LHCN-M2 (cell line): ENCODE measurements around the gene GPHN. TPM values are rescaled to one million over a fixed set of nuclear protein-coding genes. Genes with fewer than 3 reads are reported as not detected.
A peak's percentile ranks its signal among the peaks of the same experiment; 100 is the strongest.

ENCODE experiments used
- DNase-seq: peaks from one replicate; pipeline ENCODE4 v3.0.0-alpha.2; 2012; ENCODE audit warnings: low read depth
- total RNA-seq: library from RNA; depleted of rRNA; stranded (reverse); fragments of >200 nt; gene quantifications from 2 replicates; pipeline ENCODE4 v1.2.3, GENCODE V29; 2014

The GPHN gene
- total RNA-seq, 1 experiment from 2014 or later: 4.7 TPM

DNA sequence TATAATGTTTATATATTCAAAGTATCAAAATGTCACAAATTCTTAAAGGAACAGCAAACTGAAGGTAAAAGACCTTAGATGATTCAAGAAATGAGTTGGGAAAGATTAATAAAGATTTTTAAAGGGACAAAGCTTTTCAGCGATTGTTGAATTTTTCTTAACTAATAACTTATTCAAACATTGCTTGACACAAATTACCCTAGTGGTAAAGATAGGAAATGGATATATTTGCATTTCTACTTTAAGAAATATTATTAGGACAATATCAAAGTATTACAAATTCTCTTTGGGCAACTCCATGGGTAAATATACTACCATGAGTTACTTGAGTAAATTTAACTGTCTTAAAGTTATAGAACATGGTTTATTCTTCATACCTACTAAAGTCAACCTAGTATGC, 415.3 kb downstream of the GPHN start:
- no peak for DNase-seq

DNA sequence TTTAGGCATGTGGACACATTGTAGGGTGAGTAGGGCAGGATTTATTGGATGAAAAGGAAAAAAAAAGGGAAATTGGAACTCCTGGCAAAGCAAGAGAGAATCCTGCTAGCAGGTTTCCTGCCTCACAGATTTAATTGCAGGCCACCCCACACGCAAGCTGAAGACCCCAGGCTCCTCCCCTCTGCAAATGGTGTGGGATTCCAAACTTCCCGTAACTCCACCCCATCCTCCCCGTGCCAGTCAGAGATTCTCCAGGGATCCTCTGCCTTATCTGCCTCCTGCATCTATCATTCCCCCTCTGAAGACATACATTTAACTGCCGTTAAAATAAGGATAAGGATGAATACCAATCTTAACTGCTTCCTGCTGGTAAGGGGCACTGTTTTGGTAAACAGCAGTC, 431.5 kb downstream of the GPHN start:
- DNase-seq: no peak

DNA sequence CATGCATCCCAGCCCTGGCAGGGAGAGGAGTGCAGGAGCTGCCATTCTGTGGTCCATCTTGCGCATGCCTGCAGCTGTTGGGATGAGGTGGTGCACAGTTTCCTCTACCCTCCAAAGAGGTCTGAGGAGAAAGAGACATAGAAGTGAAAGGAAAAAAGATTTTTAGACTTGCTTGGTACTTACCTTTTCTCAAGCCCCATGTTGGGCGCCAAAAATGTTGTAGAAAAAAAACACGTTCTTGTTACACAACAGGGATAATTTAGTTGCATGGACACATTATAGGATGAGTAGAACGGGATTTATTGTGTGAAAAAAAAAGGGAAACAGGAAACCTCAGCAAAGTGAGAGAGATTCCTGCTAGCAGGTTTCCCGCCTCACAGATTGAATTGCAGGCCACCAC, 436.9 kb downstream of the GPHN start:
- DNase-seq: peak; percentile 61

- DNase-seq: no peak
These were observed 447.2 kb downstream of the GPHN start for GRCh38 chr14:66955159-66955558.

GRCh38 chr14:66959437-66960050, 451.6 kb downstream of the GPHN start:
- DNase-seq: no peak

DNA sequence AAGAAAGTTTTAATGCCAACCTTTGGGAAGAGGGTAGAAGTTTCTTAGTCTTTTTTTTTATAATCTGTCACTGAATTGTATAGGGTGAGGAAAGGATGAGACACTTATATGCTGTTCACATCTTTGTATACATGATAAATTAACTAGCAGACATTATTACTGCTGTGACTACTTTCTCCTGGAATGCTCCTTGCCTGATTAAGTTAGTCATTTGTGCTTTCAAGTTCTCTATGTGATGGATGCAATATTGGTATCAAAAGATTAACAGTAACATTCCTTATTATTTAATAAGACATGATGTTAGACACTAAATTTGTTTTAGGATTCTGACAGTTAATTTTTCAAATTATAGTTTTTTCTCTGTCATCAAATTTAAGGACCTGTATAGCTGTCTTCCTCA, 457.9 kb downstream of the GPHN start:
- DNase-seq: peak; percentile 9

DNA sequence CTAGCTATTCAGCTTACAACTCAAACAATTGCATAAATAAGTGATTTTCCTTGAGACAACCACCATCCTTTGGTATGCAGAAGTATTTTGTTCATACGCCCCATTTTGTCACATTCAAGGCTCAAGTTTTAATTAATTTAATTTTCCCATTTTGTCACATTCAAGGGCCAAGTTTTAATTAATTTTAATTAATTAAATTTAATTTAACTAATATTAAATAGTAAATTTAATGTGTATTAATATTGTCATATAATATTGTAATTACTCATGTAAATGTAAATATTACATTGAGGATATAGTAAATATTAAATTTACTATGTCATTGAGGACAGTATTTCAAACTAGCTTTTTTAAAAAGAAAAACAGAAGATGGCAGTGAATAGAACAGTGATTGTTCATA, 464.5 kb downstream of the GPHN start:
- no peak for DNase-seq

GRCh38 chr14:66974397-66975025, 466.6 kb downstream of the GPHN start:
- peak; percentile 19 for DNase-seq

- DNase-seq: no peak
These were observed 467.3 kb downstream of the GPHN start for GRCh38 chr14:66975251-66975650.

DNA sequence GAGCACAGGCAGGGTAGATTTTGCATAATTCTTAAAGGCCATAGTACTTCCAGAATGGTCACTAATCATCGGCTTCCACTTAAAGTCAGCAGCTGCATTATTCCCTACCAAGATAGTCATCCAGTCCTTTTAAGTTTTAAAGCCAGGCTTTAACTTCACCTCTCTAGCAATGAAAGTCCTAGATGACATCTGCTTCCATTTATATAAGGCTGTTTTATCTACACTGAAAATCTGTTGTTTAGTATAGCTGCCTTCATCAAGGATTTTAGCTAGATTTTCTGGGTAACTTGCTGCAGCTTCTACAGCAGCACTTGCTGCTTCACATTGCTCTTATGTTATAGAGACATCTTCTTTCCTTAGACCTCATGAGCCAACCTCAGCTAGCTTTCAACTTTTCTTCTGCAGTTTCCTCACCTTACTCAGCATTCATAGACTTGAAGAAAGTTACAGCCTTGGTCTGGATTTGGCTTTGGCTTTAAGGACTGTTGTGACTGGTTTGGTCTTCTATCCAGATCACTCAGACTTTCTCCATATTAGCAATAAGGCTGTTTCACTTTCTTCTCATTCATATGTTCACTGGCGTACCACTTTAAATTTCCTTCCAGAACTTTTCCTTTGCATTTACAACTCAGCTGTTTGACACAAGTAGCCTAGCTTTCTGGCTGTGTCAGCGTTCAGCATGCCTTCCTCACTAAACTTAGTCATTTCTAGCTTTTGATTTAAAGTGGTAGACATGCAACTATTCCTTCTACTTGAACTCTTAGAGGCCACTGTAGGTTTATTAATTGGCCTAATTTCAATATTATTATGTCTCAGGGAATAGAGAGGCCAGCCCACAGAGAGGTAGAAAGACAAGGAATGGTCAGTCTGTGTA, 471.4 kb downstream of the GPHN start:
- no peak for DNase-seq

DNA sequence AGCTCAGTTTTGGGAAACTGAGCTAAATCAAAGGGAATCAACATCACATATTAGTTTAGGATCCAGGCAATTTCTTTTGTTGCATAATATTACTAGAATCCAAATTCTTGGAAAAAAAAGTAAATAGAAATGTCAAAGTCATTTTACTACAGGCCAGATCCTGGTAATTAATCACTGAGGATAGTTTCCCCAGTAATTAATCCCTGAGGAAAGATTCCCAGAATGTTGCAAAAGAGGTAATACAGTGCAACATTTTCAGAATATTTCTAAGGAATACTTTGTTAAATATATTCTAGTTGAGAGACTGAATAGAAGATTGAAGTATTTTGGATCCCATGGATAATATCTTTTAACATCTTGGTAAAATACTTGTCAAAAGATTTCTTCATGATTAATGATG, 474.3 kb downstream of the GPHN start:
- DNase-seq: no peak

- DNase-seq: no peak
These were observed 484.8 kb downstream of the GPHN start for GRCh38 chr14:66992776-66993175.

- DNase-seq: no peak
These were observed 485.6 kb downstream of the GPHN start for GRCh38 chr14:66993512-66993911.

DNA sequence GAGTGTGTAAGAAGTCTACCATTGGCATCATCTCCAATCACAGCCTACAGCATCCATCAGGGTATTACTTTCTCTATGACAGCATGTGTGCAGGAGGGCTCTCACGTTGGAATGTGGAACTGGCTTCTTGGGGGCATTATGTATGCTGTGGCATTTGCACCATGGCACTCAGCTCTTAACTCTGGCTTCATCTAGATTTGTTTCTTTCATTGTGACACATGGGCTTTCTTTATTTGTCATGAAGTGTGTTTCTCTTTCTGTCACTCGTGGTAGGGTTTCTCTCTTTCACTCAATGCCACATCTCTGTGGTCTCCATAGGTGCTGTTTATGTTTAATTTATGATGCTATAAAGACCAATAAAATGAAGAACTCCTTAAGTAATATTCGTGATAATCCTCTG, 490.1 kb downstream of the GPHN start:
- no peak for DNase-seq

- DNase-seq: no peak
These were observed 492.0 kb downstream of the GPHN start for GRCh38 chr14:66999978-67000377.

- DNase-seq: no peak
These were observed 495.2 kb downstream of the GPHN start for GRCh38 chr14:67002994-67003753.

- no peak for DNase-seq
These were observed 496.6 kb downstream of the GPHN start for GRCh38 chr14:67004521-67004920.

GRCh38 chr14:67010602-67011001, 502.7 kb downstream of the GPHN start:
- DNase-seq: no peak

DNA sequence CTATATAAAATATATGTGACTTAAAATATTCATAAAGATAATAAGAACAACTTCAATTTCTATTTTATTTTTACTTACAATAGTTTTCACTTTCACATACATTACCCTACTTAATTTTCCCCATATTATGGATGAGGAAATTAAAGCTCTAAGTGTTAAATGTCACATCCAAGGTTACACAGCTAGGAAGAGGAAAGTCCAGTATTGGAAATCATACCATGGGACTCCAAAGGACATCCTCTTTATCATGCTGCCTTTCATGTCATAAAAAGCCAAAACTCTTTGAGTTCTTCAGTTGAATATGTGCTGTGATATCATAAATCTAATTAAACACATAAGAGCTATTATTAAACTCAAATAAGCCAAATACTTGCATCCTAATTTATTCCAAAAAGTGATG, 508.9 kb downstream of the GPHN start:
- no peak for DNase-seq

DNA sequence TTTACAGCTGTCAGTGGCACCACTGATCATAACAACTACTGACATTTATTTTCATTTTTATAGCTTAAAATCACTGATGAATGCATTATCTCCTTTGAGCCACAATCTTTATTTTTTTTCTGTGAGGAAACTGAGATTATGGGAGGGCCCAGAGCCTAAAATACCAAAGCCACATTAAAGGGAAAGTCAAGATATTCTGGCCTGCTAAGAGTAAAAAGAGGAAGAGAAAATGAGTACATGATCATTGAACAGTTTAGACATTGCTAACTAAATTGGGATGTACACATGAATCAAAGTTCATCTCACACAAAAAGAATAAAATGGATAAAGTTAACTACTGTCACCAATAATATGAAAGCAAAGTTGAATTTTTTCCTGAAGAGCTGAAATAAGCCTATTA, 510.8 kb downstream of the GPHN start:
- no peak for DNase-seq

DNA sequence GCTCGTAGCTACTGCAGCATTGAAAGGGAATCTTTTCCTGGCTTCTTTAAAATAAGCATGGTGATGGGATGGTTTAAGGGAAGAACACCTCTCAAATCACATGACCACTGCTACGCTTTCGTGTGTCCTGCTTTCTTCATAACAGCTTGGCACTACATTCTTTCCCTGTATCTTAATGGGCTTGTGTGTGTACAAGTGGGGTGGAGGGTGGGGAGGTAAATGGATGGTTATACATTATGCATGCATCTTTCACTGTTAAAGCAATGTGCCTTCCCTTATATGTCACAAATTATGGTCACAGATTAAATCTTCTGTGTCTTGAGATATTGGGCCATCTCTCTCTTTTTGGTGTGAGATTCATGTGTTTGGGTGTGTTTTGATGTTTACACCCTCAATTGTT, 511.8 kb downstream of the GPHN start:
- DNase-seq: no peak
